ENCODE results near the gene TLX1.

GRCh38 chr10:101172741-101173140 is 41.6 kb downstream of the TLX1 start:
- TF ChIP-seq CTCF (IDR thresholded peaks at IDR 0.05) (no peak), POLR2A (IDR thresholded peaks at IDR 0.05) (no peak)
